Right cardiac atrium (tissue), 5 donors: ENCODE measurements around the gene TNFRSF8. TPM values are rescaled to one million over a fixed set of nuclear protein-coding genes. Genes with fewer than 3 reads are reported as not detected.
A peak's percentile ranks its signal among the peaks of the same experiment; 100 is the strongest.

ENCODE experiments used
- ATAC-seq, 2 donors: fragments of 200-7000 bp; cut with Tn5 transposase; one replicate each; pipeline versions ENCODE4 v1.8.0 to v1.9.1; 2020; ENCODE audit warnings: moderate library complexity in 2 of 2, mild to moderate bottlenecking in 1 of 2
- DNase-seq, 3 donors: peaks; one replicate each; pipeline ENCODE4 v3.0.0-alpha.2; 2020
- H3K27ac ChIP-seq: one replicate; pipeline ENCODE4 v1.5.1; 2013; ENCODE audit warnings: mild to moderate bottlenecking, low read length, control low read depth, moderate library complexity
- H3K27me3 ChIP-seq: one replicate; pipeline ENCODE4 v1.6.1; 2013; ENCODE audit not compliant: control insufficient read depth, insufficient read depth
- H3K4me1 ChIP-seq: one replicate; pipeline ENCODE4 v1.6.1; 2013; ENCODE audit warnings: low read length; ENCODE audit not compliant: control insufficient read depth, insufficient read depth
- H3K4me3 ChIP-seq: one replicate; pipeline ENCODE4 v1.5.1; 2013; ENCODE audit warnings: low read length, control low read depth
- H3K9me3 ChIP-seq: one replicate; pipeline ENCODE4 v1.6.1; 2013; ENCODE audit warnings: low read length; ENCODE audit not compliant: control insufficient read depth
- WGBS: extraction: QIAGEN DNeasy Blood & Tissue Kit; methylation state at CpG from one replicate; pipeline ENCODE4 v1.1.7; 2013; 5-methylcytosine and 5-hydroxymethylcytosine counted together
- intact Hi-C, 4 donors: fragments of 100-400 bp; cut with DNase I; formaldehyde crosslinking; loops; one replicate each; pipeline versions ENCODE4 v1.11.0 to v1.14.0; 2022 to 2023
- polyA plus RNA-seq: library from polyadenylated mRNA; stranded (reverse); fragments of 200-250 nt; gene quantifications from one replicate; pipeline ENCODE4 v1.2.3, GENCODE V29; 2013
- total RNA-seq, 4 donors: library from RNA; stranded (reverse); fragmentation: NEBNext Ultra II Directional; extraction: Animal tissue kit (Norgen Biotek cat#: 25700); gene quantifications; one replicate each; pipeline ENCODE4 v1.2.1, GENCODE V29; 2021
- donor health status: healthy with polysubstance abuse.
- donor health status: DM: no; HTN: yes; CAD: no.
- donor health status: DM: no; HTN: no; CAD: no.
- donor health status: DM: no; HTN: yes; CAD: no; lungs with severe emphysema.
- donor health status: DM: yes; HTN: yes; CAD: no.

Gene TNFRSF8
- total and polyA plus RNA-seq, 5 donors = 1.5 to 4.3 (median 2.6) TPM

DNA sequence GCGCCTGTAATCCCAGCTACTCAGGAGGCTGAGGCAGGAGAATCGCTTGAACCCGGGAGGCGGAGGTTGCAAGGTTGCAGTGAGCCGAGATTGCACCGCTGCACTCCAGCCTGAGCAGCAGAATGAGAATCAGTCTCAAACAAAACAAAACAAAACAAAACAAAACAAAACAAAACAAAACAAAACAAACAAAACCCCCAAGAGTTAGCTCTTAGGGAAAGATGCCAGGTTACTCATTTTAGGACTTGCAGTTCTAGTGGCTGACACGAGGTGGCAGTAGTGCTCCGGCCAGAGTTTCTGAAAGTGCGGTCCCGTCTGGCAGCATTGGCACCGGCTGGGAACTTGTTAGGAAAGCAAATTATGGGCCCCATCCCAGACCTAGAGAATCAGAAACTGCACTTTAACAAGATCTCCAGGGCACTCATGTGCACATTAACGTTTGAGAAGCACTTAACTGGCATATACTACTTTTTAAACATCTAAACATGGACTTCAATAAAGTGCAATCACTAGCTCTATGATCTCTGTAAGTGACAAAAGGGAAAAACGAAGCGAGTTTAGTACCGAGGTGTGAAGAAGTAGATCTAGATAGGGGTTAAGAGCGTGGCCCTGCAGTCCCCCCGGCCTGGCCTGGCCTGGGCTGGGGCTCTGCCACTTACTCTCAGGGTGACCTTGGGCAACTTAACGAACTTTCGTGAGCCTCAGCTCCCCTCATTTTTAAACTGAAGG is 61.8 kb downstream of the TNFRSF8 start:
- peak; percentile 82 to 94 (median 90) for DNase-seq
- 34% methylated on average over 19 of the region's 19 CpGs for WGBS

DNA sequence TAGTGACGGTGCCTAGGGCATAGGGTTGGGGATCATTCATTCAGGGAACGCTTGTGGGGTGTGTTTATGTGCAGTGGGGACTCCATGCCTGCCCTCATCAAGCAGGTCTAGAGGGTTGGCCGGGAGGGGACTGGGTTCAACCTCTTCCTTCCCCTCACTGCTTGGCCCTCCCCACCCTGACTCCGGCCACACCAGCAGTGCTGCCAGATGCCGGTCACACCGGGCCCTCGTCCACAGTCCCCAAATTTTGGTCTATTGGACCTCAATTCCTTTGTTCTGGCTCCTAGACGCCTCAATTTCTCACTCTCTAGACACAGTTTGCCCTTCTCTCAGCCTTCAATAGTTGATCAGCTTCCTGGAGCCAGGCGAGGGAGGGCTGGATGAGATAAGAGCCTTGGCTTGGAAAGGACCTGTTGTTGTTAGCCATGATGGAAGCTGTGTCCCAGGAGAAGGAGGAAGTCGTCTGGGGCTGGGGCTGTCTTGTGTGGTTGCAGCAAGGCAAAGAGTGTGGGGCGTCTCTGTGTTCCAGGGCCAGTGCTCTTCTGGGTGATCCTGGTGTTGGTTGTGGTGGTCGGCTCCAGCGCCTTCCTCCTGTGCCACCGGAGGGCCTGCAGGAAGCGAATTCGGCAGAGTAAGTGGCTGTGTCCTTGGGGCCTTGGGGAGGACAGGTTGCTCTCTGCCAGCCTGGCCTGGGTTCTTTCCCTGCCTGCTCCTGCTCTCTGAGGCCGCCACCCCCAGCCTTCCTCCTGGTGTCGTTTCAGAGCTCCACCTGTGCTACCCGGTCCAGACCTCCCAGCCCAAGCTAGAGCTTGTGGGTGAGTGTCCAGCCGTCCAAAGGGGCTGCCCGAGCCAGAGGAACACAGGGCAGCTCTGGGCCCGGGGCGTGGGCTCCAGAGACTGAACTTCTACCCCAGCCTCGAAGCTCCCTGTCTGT is 62.6 kb downstream of the TNFRSF8 start:
- peak; percentile 57 to 85 (median 69) for DNase-seq
- peak overlapping the region; percentile 65 for H3K27ac ChIP-seq
- intact Hi-C loops = loop anchor here in 3 of 4 donors (1.0 to 5.0 kb wide), 4 partner anchors 67 to 84 kb away; no protein-coding TSS in a partner anchor
- peak; percentile 80 to 85 for ATAC-seq
- peaks cover 13% of the 10 kb centered on the region for H3K4me1 ChIP-seq
- 55% methylated on average over 24 of the region's 24 CpGs for WGBS
- H3K27me3 ChIP-seq = no peaks in the 10 kb centered on the region
- H3K4me3 ChIP-seq = peak overlapping the region; percentile 3
- H3K9me3 ChIP-seq = no peaks in the 10 kb centered on the region

More for the DNA sequence above, 61.8 kb downstream of the TNFRSF8 start:
- no peaks in the 10 kb centered on the region for H3K27me3 ChIP-seq
- no peak overlapping the region for H3K4me3 ChIP-seq
- ATAC-seq = peak; percentile 65 to 74
- no peaks in the 10 kb centered on the region for H3K9me3 ChIP-seq
- H3K27ac ChIP-seq = peak overlapping the region; percentile 65
- peaks cover 9% of the 10 kb centered on the region for H3K4me1 ChIP-seq
- intact Hi-C loops = loop anchor here (1.0 to 5.0 kb wide), 3 partner anchors 67 to 84 kb away; no protein-coding TSS in a partner anchor

DNA sequence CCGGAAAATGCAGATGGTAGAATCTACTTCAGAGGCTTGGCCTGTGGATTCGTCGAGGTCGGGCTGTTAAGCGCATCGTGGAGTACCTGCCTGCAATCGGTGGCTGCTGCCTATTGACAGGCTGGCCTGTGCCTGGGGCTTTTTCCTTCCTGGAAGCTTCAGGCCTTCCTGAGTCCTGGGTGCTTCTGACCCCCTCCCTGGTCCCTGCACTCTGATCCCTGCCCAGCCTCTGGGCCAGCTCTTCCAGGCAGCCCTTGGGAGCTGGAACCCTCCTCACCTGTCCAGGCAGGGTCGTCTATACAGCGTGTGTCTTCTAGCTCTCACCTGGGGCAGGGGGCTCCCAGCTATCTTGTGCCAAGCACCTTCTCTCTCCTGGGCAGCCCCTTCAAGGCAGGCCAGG is 63.7 kb downstream of the TNFRSF8 start:
- ATAC-seq = no peak
- WGBS = 94% methylated on average over 9 of the region's 9 CpGs
- H3K27ac ChIP-seq = no peak overlapping the region
- H3K27me3 ChIP-seq = no peaks in the 10 kb centered on the region
- intact Hi-C loops = loop anchor here in 1 of 4 donors (2.0 to 5.0 kb wide), 2 partner anchors 66 to 80 kb away; no protein-coding TSS in a partner anchor
- no peak overlapping the region for H3K4me3 ChIP-seq
- DNase-seq = peak in 1 of 3 donors; percentile 28
- H3K4me1 ChIP-seq = peaks cover 13% of the 10 kb centered on the region
- no peaks in the 10 kb centered on the region for H3K9me3 ChIP-seq

DNA sequence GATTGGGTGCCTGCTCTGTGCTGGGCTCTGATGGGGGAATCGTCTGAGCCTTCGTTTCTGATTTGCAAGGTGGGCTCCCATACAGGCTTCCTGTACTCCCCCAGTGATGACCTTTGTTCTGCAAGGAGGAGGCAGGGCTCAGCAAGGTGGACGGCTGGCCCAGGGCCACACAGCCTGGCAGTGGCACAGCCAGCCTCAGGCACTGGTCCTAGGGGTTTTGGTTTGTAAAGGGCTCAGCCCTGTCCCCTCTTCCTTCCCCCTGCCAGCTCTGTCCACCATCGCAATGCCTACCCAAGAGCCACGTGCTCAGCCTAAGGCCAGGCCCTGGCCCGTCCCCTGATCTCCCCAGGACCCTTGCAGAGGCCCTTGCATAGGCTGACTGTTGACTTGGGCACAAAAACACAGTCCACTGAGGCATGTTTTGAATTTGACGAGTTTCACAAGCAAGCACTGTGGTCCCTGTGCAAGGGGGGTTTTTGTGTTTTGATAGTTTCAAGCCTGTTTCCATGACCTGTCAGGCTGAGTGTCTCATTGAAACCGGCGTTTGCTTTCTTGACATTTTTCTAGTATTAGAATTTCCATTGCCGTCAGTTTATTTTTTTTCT is 64.2 kb downstream of the TNFRSF8 start:
- no peak overlapping the region for H3K27ac ChIP-seq
- 86% methylated on average over 10 of the region's 10 CpGs for WGBS
- peaks cover 16% of the 10 kb centered on the region for H3K4me1 ChIP-seq
- no peaks in the 10 kb centered on the region for H3K27me3 ChIP-seq
- intact Hi-C loops = loop anchor here in 1 of 4 donors (2.0 to 5.0 kb wide), 2 partner anchors 65 to 79 kb away; no protein-coding TSS in a partner anchor
- ATAC-seq (no peak), DNase-seq (peak in 2 of 3 donors; percentile 39 to 47)
- H3K9me3 ChIP-seq = no peaks in the 10 kb centered on the region
- no peak overlapping the region for H3K4me3 ChIP-seq

DNA sequence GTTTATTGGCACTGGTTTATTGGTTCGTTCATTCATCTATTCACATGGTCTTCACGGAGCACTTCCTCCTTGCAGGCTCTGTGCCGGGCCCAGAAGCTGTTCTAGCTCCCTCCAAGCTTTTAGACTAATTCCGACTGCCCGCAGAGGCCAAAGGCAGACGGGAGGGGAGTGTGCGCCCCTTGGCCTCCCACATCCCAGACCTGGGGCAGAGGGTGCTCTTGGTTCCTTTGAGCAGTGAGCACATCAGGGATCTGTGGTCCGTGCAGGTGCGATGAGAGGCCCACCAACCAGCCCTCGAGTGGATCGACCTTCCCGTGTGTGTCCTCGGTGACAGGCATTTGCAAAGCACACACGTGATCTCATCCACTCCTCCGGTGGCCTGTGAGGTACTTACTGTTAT is 65.0 kb downstream of the TNFRSF8 start:
- Histone ChIP-seq H3K27ac (no peak overlapping the region), H3K4me1 (peaks cover 19% of the 10 kb centered on the region), H3K4me3 (no peak overlapping the region), H3K27me3 (no peaks in the 10 kb centered on the region), H3K9me3 (no peaks in the 10 kb centered on the region)
- intact Hi-C loops = loop anchor here in 1 of 4 donors (5.0 kb wide), 1 partner anchor 64 kb away; no protein-coding TSS in a partner anchor
- DNase-seq (peak in 2 of 3 donors; percentile 27 to 36), ATAC-seq (no peak)
- 92% methylated on average over 15 of the region's 15 CpGs for WGBS

DNA sequence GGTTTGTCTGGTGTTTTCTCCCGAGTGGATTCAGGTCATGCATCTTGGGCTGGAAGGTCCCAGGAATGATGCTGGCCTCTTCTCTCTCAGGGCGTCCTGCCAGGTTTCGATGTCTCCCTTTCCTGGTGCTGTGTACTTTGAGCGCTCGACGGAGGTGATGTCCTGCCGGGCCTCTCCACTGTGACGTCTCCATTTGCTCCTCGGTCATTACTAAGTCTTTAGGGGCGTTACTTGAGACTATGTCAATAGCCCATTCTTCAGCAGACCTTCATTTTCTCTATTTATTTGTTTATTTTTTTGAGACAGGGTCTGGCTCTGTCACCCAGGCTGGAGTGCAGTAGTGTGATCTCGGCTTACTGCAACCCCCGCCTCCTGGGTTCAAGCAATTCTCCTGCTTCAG is 66.5 kb downstream of the TNFRSF8 start:
- no peaks in the 10 kb centered on the region for H3K27me3 ChIP-seq
- peak in 2 of 3 donors; percentile 31 to 63 for DNase-seq
- no peak overlapping the region for H3K27ac ChIP-seq
- no peak overlapping the region for H3K4me3 ChIP-seq
- ATAC-seq = no peak
- intact Hi-C loops = loop anchor here in 1 of 4 donors (5.0 kb wide), 1 partner anchor 63 kb away; no protein-coding TSS in a partner anchor
- H3K4me1 ChIP-seq = peaks cover 19% of the 10 kb centered on the region
- H3K9me3 ChIP-seq = no peaks in the 10 kb centered on the region
- WGBS = 80% methylated on average over 12 of the region's 12 CpGs

DNA sequence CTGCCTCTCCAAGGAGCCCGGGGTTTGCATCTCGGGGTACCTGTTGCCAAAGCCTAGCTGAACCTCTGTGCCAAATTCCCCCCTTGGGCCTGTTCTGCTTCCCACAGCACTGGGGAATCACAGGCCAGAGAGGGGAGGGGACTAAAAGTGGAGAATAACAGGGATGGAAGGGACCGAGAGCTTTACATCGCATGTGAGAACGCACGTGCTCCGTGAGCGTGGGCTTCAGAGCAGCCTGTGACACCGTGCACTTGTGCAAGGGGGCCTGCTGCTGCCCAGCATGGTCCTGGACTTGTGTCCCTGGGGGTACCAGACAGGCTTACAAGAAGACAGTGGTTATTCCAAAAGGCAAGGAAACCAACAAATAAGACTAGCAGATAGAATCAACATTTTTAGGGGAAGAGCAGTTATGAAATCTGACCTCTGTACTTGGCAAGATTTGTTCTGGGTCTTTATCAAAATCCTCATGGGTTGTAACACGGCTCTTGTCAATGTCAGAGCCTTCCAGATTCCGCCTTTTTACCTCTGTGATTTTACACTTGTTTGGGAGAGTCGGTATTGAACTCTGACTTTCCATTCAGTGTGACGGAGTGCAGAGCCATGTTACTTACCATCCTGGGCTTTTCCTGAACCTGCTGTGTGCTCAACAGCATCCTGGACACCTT is 67.5 kb downstream of the TNFRSF8 start:
- H3K27me3 ChIP-seq = no peaks in the 10 kb centered on the region
- H3K9me3 ChIP-seq = no peaks in the 10 kb centered on the region
- no peak overlapping the region for H3K4me3 ChIP-seq
- 70% methylated on average over 13 of the region's 13 CpGs for WGBS
- ATAC-seq (peak in 1 of 2 donors; percentile 17), DNase-seq (peak in 2 of 3 donors; percentile 53 to 71)
- intact Hi-C loops = no loop called here
- peaks cover 13% of the 10 kb centered on the region for H3K4me1 ChIP-seq
- peak overlapping the region; percentile 34 for H3K27ac ChIP-seq

DNA sequence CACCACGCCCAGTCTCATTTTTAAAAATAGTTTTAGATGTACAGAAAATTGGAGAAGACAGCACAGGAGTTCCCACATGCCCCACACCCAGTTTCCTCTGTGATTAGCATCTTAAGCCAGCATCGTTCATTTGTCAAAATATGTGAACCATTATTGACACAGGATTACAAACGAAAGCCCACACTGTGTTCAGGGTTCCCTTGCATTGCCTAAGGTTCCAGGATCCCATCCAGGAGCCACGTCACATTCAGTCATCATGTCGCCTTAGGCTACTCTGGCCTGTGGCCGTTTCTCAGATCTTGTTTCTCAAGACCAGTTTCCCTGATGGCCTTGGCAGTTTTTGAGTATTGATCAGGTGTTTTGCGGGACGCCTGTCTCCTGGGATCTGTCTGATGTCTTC is 69.0 kb downstream of the TNFRSF8 start:
- no peaks in the 10 kb centered on the region for H3K27me3 ChIP-seq
- peaks cover 10% of the 10 kb centered on the region for H3K4me1 ChIP-seq
- ATAC-seq (peak; percentile 18 to 34), DNase-seq (peak; percentile 65 to 86 (median 81))
- H3K4me3 ChIP-seq = no peak overlapping the region
- H3K27ac ChIP-seq = peak overlapping the region; percentile 48
- H3K9me3 ChIP-seq = no peaks in the 10 kb centered on the region
- 78% methylated on average over 8 of the region's 8 CpGs for WGBS
- intact Hi-C loops = no loop called here

DNA sequence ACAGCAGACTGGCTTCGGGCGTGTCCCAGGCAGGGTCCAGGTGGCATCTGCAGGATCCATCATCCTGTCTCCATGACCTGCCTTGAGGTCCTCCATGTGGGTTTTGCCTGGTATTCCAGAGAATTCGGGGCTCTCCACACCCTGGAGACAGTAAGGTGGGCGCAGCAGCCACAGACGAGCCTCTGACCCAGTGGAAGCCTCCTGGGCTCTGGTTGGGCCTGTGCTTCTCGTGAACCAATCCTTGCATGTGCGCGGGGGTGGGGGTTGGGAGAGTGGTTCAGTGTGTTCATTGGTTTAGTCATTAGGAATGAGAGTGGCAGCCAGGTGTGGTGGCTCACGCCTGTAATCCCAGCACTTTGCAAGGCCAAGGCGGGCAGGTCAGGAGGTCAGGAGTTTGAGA is 71.6 kb downstream of the TNFRSF8 start:
- Histone ChIP-seq H3K4me3 (no peak overlapping the region), H3K27me3 (no peaks in the 10 kb centered on the region), H3K9me3 (no peaks in the 10 kb centered on the region), H3K27ac (no peak overlapping the region), H3K4me1 (peaks cover 10% of the 10 kb centered on the region)
- no peak for ATAC-seq
- peak in 2 of 3 donors; percentile 45 to 60 for DNase-seq
- 97% methylated on average over 10 of the region's 10 CpGs for WGBS
- intact Hi-C loops = no loop called here

DNA sequence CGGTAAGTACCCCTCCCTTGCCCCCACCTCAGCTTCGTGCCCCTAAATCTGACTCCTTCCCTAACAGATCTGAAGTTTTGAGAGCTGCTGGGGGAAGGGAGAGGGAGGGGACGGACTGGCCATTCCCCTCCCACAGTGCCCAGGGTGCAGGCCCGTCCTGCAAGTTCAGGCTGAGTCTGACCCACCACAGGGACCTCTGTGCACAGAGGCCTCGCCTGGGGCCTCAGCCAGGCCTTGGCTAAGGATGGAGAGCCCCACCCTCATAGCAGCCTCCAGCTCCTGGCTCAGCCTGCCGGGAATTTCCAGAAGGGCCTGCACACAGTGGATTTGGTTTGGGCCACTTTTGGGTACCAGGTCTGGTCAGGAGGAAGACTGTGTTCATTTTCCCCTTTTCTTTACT is 72.5 kb downstream of the TNFRSF8 start:
- DNase-seq (peak; percentile 87 to 94 (median 92)), ATAC-seq (peak; percentile 87 to 90)
- H3K27me3 ChIP-seq = no peaks in the 10 kb centered on the region
- no peaks in the 10 kb centered on the region for H3K9me3 ChIP-seq
- no peak overlapping the region for H3K4me3 ChIP-seq
- H3K27ac ChIP-seq = no peak overlapping the region
- intact Hi-C loops = no loop called here
- peaks cover 6% of the 10 kb centered on the region for H3K4me1 ChIP-seq
- WGBS = 34% methylated on average over 6 of the region's 6 CpGs
